NCI-H1105 (cell line): ENCODE data around the gene RNF10.
A peak's percentile ranks its signal among the peaks of the same experiment; 100 is the strongest.
"Not testable (repeated sequence)": the region's sequence is repeated elsewhere in the genome, so short reads cannot be mapped to it uniquely, and the experiment has no call there.

Experiments used
- DNase-seq: peaks from one replicate; lab custom pipeline; 2025; lab: John Stamatoyannopoulos, UW

RNF10 gene

GRCh38 chr12:120528861-120529525 lies 5.2 kb upstream of the RNF10 start, which contains the start of gene COQ5:
Gene COQ5 (minus strand): TSS chr12:120529158. CDS start chr12:120529141, 17 bp downstream.
- peak; percentile 84 for DNase-seq

GRCh38 chr12:120529641-120530417 lies 4.3 kb upstream of the RNF10 start:
- no peak for DNase-seq

GRCh38 chr12:120530418-120530761 lies 3.8 kb upstream of the RNF10 start:
- not testable (repeated sequence) for DNase-seq

GRCh38 chr12:120532701-120533238 lies 1.4 kb upstream of the RNF10 start:
- no peak for DNase-seq

- peak; percentile 39 for DNase-seq
Measured at GRCh38 chr12:120534703-120535655, 823 bp downstream of the RNF10 start.

- no peak for DNase-seq
Measured at GRCh38 chr12:120536064-120536791, 2.1 kb downstream of the RNF10 start.

GRCh38 chr12:120537856-120538220 lies 3.7 kb downstream of the RNF10 start:
- DNase-seq: no peak

GRCh38 chr12:120538281-120539156 lies 4.4 kb downstream of the RNF10 start:
- no peak for DNase-seq

GRCh38 chr12:120539303-120539702 lies 5.1 kb downstream of the RNF10 start:
- no peak for DNase-seq

GRCh38 chr12:120540445-120540844 lies 6.3 kb downstream of the RNF10 start:
- DNase-seq: no peak

- DNase-seq: no peak
Measured at GRCh38 chr12:120542166-120542565, 8.0 kb downstream of the RNF10 start.

GRCh38 chr12:120544691-120545090 lies 10.5 kb downstream of the RNF10 start:
- no peak for DNase-seq

GRCh38 chr12:120546050-120546386 lies 11.9 kb downstream of the RNF10 start:
- no peak for DNase-seq

GRCh38 chr12:120554678-120555077 lies 20.5 kb downstream of the RNF10 start:
- no peak for DNase-seq

- DNase-seq: no peak
Measured at GRCh38 chr12:120557589-120557988, 23.4 kb downstream of the RNF10 start.

- no peak for DNase-seq
Measured at GRCh38 chr12:120562906-120563305, 28.8 kb downstream of the RNF10 start.

GRCh38 chr12:120563495-120563894 lies 29.3 kb downstream of the RNF10 start:
- DNase-seq: no peak

GRCh38 chr12:120571299-120571698 lies 37.1 kb downstream of the RNF10 start:
- DNase-seq: no peak

- no peak for DNase-seq
Measured at GRCh38 chr12:120573560-120573959, 39.4 kb downstream of the RNF10 start.

- DNase-seq: no peak
Measured at GRCh38 chr12:120574106-120574505, 40.0 kb downstream of the RNF10 start.

GRCh38 chr12:120579179-120579578 lies 45.0 kb downstream of the RNF10 start:
- DNase-seq: peak; percentile 54
